HEK293T (cell line): ENCODE results near the gene PHOSPHO2.

ENCODE experiments used
- ARNT ChIP-seq: fragments of 450-650 bp; IDR thresholded peaks from 2 replicates; pipeline ENCODE4 v1.6.1; 2017; ENCODE audit warnings: mild to moderate bottlenecking
- BHLHE40 ChIP-seq: fragments of 450-650 bp; IDR thresholded peaks from 2 replicates; pipeline ENCODE4 v1.6.1; 2016; ENCODE audit warnings: mild to moderate bottlenecking, moderate library complexity, borderline replicate concordance
- ELF4 ChIP-seq: fragments of 450-650 bp; IDR thresholded peaks from 2 replicates; pipeline ENCODE4 v1.6.1; 2017; ENCODE audit warnings: antibody characterized with exemption
- FOXA1 ChIP-seq: fragments of 450-650 bp; IDR thresholded peaks from 2 replicates; pipeline ENCODE4 v1.6.1; 2016; ENCODE audit warnings: mild to moderate bottlenecking
- FOXM1 ChIP-seq: fragments of 450-650 bp; IDR thresholded peaks from 2 replicates; pipeline ENCODE4 v1.6.1; 2017; ENCODE audit warnings: mild to moderate bottlenecking, borderline replicate concordance
- HDGF ChIP-seq: fragments of 450-650 bp; IDR thresholded peaks from 2 replicates; pipeline ENCODE4 v1.6.1; 2017; ENCODE audit warnings: antibody characterized with exemption, borderline replicate concordance
- LEF1 ChIP-seq: fragments of 450-650 bp; IDR thresholded peaks from 2 replicates; pipeline ENCODE4 v1.6.1; 2017; ENCODE audit warnings: mild to moderate bottlenecking, borderline replicate concordance
- NFRKB ChIP-seq: fragments of 450-650 bp; IDR thresholded peaks from 2 replicates; pipeline ENCODE4 v1.6.1; 2016; ENCODE audit warnings: mild to moderate bottlenecking, moderate library complexity
- SP1 ChIP-seq: fragments of 450-650 bp; IDR thresholded peaks from 2 replicates; pipeline ENCODE4 v1.6.1; 2017
- SUZ12 ChIP-seq: fragments of 450-650 bp; IDR thresholded peaks from 2 replicates; pipeline ENCODE4 v1.6.1; 2016; ENCODE audit warnings: mild to moderate bottlenecking
- TARDBP ChIP-seq: fragments of 450-650 bp; IDR thresholded peaks from 2 replicates; pipeline ENCODE4 v1.6.1; 2016
- ZNF384 ChIP-seq: fragments of 450-650 bp; IDR thresholded peaks from 2 replicates; pipeline ENCODE4 v1.6.1; 2016
- TF ChIP-seq, protein P1 (sequence below): fragments of 450-650 bp; IDR thresholded peaks from 2 replicates; pipeline ENCODE4 v1.6.1; 2016

- no peak for TF ChIP-seq ELF4
- TF ChIP-seq TARDBP, result no peak
- no peak for TF ChIP-seq HDGF
- no peak for TF ChIP-seq FOXM1
- no peak for TF ChIP-seq SUZ12
- no peak for TF ChIP-seq BHLHE40
- no peak for TF ChIP-seq SP1
- TF ChIP-seq FOXA1, result no peak
- TF ChIP-seq, protein P1, sequence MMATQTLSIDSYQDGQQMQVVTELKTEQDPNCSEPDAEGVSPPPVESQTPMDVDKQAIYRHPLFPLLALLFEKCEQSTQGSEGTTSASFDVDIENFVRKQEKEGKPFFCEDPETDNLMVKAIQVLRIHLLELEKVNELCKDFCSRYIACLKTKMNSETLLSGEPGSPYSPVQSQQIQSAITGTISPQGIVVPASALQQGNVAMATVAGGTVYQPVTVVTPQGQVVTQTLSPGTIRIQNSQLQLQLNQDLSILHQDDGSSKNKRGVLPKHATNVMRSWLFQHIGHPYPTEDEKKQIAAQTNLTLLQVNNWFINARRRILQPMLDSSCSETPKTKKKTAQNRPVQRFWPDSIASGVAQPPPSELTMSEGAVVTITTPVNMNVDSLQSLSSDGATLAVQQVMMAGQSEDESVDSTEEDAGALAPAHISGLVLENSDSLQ, result no peak
- TF ChIP-seq NFRKB, result no peak
- no peak for TF ChIP-seq ZNF384
- TF ChIP-seq LEF1, result no peak
- TF ChIP-seq ARNT, result no peak
Measured at GRCh38 chr2:169670215-169670651, 24.0 kb upstream of the PHOSPHO2 start.
